Fibroblast of skin of back (primary cell): ENCODE data around the gene KRT78. TPM values are rescaled to one million over a fixed set of nuclear protein-coding genes. Genes with fewer than 3 reads are reported as not detected.
"Not testable (repeated sequence)": the region's sequence is repeated elsewhere in the genome, so short reads cannot be mapped to it uniquely, and the experiment has no call there.

Source experiments
- DNase-seq: peaks from one replicate; pipeline ENCODE4 v3.0.0-alpha.2; 2013
- polyA plus RNA-seq, 2 experiments: library from polyadenylated mRNA; unstranded; fragments of 120-200 nt; gene quantifications; one replicate each; pipeline ENCODE4 v1.2.1, GENCODE V29; 2013; ENCODE audit not compliant: insufficient read length in 2 of 2

The KRT78 gene, protein sequence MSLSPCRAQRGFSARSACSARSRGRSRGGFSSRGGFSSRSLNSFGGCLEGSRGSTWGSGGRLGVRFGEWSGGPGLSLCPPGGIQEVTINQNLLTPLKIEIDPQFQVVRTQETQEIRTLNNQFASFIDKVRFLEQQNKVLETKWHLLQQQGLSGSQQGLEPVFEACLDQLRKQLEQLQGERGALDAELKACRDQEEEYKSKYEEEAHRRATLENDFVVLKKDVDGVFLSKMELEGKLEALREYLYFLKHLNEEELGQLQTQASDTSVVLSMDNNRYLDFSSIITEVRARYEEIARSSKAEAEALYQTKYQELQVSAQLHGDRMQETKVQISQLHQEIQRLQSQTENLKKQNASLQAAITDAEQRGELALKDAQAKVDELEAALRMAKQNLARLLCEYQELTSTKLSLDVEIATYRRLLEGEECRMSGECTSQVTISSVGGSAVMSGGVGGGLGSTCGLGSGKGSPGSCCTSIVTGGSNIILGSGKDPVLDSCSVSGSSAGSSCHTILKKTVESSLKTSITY
- not detected for polyA plus RNA-seq (2013, experiment 1 of 2; ENCODE audit: insufficient read length)
- polyA plus RNA-seq (2013, experiment 2 of 2; ENCODE audit: insufficient read length): not detected

GRCh38 chr12:52848661-52849255, at the start of gene KRT78:
Gene KRT78, minus strand, starts transcription at chr12:52848994. Its CDS starts 64 bp downstream, at chr12:52848930.
- DNase-seq: no peak

- DNase-seq: no peak
Observed at GRCh38 chr12:52896190-52897100, 47.7 kb upstream of the KRT78 start.

GRCh38 chr12:52895726-52896189, 47.0 kb upstream of the KRT78 start:
- no peak for DNase-seq

- DNase-seq: no peak
Observed at GRCh38 chr12:52892974-52893373, 44.2 kb upstream of the KRT78 start.

DNA sequence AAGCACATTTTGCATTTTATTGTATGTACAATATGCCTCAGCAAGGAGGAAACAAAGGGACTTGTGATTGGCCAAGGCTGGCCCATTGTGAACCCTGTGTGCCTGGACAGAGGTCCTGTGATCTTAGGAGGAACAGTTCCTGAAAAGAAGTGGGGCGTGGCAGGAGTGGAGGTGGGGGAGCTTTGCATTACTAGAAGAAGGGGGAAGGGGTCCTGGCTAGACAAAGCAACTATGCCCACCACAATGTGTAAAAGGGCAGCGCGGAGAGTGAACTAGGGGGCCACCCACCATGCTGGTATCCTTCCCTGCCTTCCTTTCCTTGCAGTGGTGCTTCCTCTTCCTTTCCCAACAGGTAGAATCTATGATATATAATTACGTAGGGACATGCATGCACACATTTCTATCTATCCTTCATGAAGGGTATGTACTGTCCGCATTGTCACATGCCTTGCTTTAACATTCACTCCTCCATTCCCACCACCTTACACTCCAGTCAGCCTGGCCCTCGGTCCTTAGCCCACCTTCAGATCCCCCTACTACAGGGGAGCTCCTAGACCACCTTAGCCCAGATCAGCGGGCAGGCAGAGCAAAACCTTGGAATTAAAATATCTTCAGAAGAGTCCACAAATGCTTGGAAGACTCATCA, 43.5 kb upstream of the KRT78 start:
- DNase-seq: no peak

GRCh38 chr12:52891044-52891443, 42.2 kb upstream of the KRT78 start:
- no peak for DNase-seq

GRCh38 chr12:52890417-52890816, 41.6 kb upstream of the KRT78 start:
- no peak for DNase-seq

DNA sequence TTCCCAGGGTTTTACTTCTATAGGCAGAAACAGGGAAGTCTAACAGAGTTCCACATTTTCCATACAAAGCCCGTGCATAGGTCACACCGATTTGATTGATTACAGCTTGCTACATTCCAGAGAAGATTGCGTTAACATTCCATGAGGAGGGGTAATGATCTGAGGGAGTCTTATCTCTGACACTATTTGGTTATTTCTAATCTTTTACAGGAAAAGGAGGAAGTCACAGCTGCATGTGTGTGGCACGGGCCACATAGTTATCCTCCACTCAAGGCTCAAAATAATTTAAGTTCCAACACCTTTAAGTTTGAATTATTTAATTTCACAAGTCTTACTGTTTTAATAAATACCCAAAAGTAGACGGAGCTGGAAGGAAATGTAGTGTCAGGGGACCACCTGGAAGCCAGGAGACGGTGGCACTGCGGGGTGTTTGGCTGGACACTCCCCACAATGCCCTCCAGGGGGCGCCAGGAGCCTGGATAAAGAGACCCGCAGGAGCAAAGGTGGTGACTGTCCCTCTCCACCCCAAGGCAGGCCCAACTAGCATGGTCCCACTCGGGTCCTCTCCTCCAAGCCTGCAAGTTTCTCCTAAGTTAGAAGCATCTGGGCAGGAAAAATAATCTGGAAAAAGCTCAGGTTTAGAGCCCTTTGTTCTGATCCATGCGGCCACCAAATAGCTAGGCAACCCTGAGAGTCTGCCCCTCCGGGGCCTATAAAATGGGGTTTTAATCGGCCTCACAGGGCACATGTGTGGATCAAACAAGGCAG, 35.9 kb upstream of the KRT78 start:
- peak; percentile 53 for DNase-seq

DNA sequence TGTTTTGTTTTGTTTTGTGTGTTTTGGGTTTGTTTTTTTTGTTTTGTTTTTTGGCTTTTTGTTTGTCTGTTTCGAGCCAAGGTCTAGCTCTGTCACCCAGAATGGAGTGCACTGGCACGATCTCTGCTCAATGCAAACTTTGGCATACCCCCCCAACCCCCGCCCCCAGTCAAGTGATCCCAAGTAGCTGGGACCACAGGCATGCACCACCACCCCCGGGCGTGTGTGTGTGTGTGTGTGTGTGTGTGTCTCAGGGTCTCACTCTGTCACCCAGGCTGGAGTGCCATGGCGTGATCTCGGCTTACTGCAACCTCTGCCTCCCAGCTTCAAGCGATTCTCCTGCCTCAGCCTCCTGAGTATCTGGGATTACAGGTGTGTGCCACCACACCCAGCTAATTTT, 31.7 kb upstream of the KRT78 start:
- DNase-seq: not testable (repeated sequence)

- peak; percentile 91 for DNase-seq
Observed at GRCh38 chr12:52879394-52880351, 30.9 kb upstream of the KRT78 start.

- DNase-seq: no peak
Observed at GRCh38 chr12:52878507-52879393, 30.0 kb upstream of the KRT78 start.

GRCh38 chr12:52877242-52877641, 28.4 kb upstream of the KRT78 start:
- peak; percentile 29 for DNase-seq

DNA sequence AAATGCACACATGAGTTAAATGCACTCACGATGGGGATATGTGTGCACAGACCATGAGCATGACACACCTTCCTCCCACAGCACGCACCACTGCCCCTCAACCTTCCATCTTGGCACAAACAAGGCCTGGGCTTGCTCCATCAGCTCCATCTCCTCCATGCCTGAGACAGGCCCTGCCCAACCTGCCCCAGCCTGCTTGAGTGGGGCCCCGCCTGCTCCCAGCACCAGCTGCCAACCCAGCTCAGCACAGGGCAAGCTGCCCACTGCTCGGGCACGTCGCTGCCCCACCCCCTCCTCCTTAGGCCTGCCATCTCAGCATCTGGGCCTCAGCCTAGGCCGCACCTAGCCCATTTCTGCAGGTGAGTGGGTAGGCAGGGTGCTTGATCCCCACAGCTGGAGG, 27.6 kb upstream of the KRT78 start:
- DNase-seq: no peak

DNA sequence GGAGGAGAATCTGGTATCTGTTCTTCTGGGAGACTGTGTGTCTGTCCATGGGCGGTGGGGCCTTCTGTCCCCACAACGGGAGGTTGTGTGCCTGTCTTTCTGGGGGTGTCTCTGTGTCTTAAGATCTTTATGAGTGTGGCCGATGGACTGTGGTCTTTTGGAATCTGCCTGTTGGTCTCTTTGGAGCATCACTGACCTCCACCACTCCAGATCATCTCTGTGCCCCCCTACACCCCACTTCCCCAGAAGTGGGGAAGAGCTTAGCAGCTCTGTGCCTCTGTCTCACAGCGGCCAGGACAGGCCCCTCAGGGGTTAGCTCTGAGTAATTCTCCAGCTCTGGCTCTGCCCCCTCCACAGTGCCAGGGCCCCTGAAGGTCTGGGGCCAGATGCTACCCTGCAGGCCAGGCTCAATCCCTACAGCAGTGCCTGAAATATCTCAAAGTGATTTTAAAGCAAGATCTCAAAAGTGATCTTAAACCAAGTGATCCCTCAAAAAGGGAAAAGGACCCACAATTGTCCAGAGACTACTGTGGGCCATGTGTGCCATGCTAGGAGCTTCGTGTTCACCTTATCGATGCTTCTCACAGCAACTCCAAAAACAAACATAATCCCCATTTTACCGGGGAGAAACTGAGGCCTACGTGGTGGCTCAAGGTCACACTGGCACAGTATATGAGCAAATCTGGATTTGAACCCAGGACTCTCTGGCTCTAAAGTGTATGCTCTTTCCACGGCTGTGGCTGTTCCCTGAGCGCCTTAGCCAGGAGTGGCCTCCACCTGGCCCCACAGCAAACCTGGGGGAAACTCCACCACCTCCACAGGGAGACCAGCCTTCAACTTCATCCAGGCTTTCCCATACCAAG, 26.0 kb upstream of the KRT78 start:
- DNase-seq: peak; percentile 48

- peak; percentile 96 for DNase-seq
Observed at GRCh38 chr12:52873832-52874572, 25.2 kb upstream of the KRT78 start.

- DNase-seq: no peak
Observed at GRCh38 chr12:52873513-52873831, 24.7 kb upstream of the KRT78 start.

GRCh38 chr12:52872644-52873389, 24.0 kb upstream of the KRT78 start:
- no peak for DNase-seq
